IMR-90 (cell line): ENCODE measurements around the gene ANKRD45. TPM values are rescaled to one million over a fixed set of nuclear protein-coding genes. Genes with fewer than 3 reads are reported as not detected.

Experiments used
- ATAC-seq: fragments of 200-7000 bp; cut with Tn5 transposase; 2 replicates; pipeline ENCODE4 v1.9.1; 2020; ENCODE audit warnings: low read depth, mild to moderate bottlenecking, moderate library complexity
- BruUV-seq: library from RNA; stranded (reverse); fragments of 400-500 nt; replicated peaks from 2 replicates; lab custom pipeline; 2021; lab: Mats Ljungman, UMichigan
- CTCF ChIA-PET: fragments of 300-600 bp; formaldehyde crosslinking; extraction: SDS; loops from one replicate; lab custom pipeline; 2021; ENCODE audit warnings: antibody characterized with exemption; lab: Yijun Ruan, JAX
- POLR2A ChIA-PET: fragments of 300-600 bp; sonication (Branson Sonifier 250); formaldehyde crosslinking; loops from one replicate; lab custom pipeline; 2022; ENCODE audit warnings: antibody characterized with exemption; ENCODE audit not compliant: unreplicated experiment; lab: Charles Lee
- DNase-seq: peaks from one replicate; pipeline ENCODE4 v3.0.0; 2013
- H2AFZ ChIP-seq: replicated peaks from 2 replicates; pipeline ENCODE3; 2013; ENCODE audit warnings: low read length, mild to moderate bottlenecking; ENCODE audit not compliant: poor library complexity
- H2AK5ac ChIP-seq: 2 replicates; pipeline ENCODE4 v1.6.1; 2013; ENCODE audit warnings: low read depth, low read length, inconsistent platforms
- H2AK9ac ChIP-seq: replicated peaks from 2 replicates; pipeline ENCODE3; 2013; ENCODE audit warnings: mild to moderate bottlenecking, low read depth, low read length, moderate library complexity; ENCODE audit not compliant: poor library complexity
- H2BK120ac ChIP-seq: 2 replicates; pipeline ENCODE4 v1.6.1; 2013; ENCODE audit warnings: low read depth, low read length, inconsistent platforms
- H2BK15ac ChIP-seq: 3 replicates; pipeline ENCODE4 v1.6.1; 2013; ENCODE audit warnings: low read depth, low read length, inconsistent platforms
- H2BK20ac ChIP-seq: 2 replicates; pipeline ENCODE4 v1.6.1; 2013; ENCODE audit warnings: low read depth, mild to moderate bottlenecking, inconsistent platforms, low read length, moderate library complexity
- H2BK5ac ChIP-seq: 2 replicates; pipeline ENCODE4 v1.6.1; 2013; ENCODE audit warnings: mild to moderate bottlenecking, low read depth, low read length, inconsistent platforms; ENCODE audit not compliant: poor library complexity, severe bottlenecking
- H3K14ac ChIP-seq: replicated peaks from 2 replicates; pipeline ENCODE4 v1.6.1; 2013; ENCODE audit warnings: low read depth, low read length, inconsistent platforms
- H3K18ac ChIP-seq: 2 replicates; pipeline ENCODE4 v1.6.1; 2013; ENCODE audit warnings: low read depth, low read length, control low read depth
- H3K23ac ChIP-seq: 2 replicates; pipeline ENCODE4 v1.6.1; 2013; ENCODE audit warnings: low read depth, low read length, inconsistent platforms
- H3K27ac ChIP-seq: 2 replicates; pipeline ENCODE4 v1.5.1; 2013; ENCODE audit warnings: mild to moderate bottlenecking, control low read depth, low read length; ENCODE audit not compliant: insufficient read depth
- H3K27me3 ChIP-seq: 2 replicates; pipeline ENCODE4 v1.6.1; 2013; ENCODE audit warnings: low read length; ENCODE audit not compliant: control insufficient read depth, insufficient read depth
- H3K36me3 ChIP-seq: 2 replicates; pipeline ENCODE4 v1.6.1; 2013; ENCODE audit warnings: low read length, mixed read lengths; ENCODE audit not compliant: control insufficient read depth, insufficient read depth
- H3K4ac ChIP-seq: 2 replicates; pipeline ENCODE4 v1.6.1; 2013; ENCODE audit warnings: low read depth, low read length, inconsistent platforms
- H3K4me1 ChIP-seq: 2 replicates; pipeline ENCODE4 v1.6.1; 2013; ENCODE audit warnings: low read length, mixed read lengths; ENCODE audit not compliant: control insufficient read depth, insufficient read depth
- H3K4me2 ChIP-seq: 2 replicates; pipeline ENCODE4 v1.6.1; 2013; ENCODE audit warnings: low read depth, mild to moderate bottlenecking, control low read depth, low read length, moderate library complexity
- H3K4me3 ChIP-seq: 2 replicates; pipeline ENCODE4 v1.5.1; 2013; ENCODE audit warnings: low read depth, mild to moderate bottlenecking, control low read depth, low read length, moderate library complexity; ENCODE audit not compliant: insufficient read depth
- H3K56ac ChIP-seq: 2 replicates; pipeline ENCODE4 v1.6.1; 2013; ENCODE audit warnings: low read length, inconsistent platforms; ENCODE audit not compliant: insufficient read depth; ENCODE audit errors: extremely low read depth
- H3K79me1 ChIP-seq, 2 experiments: 2 replicates each; pipeline ENCODE4 v1.6.1; 2013; ENCODE audit warnings: low read length in 2 of 2, inconsistent platforms in 1 of 2, low read depth in 1 of 2
- H3K9ac ChIP-seq: 2 replicates; pipeline ENCODE4 v1.6.1; 2013; ENCODE audit warnings: low read depth, low read length, control low read depth
- H3K9me1 ChIP-seq: 2 replicates; pipeline ENCODE4 v1.6.1; 2013; ENCODE audit warnings: low read length, inconsistent platforms; ENCODE audit not compliant: insufficient read depth
- H3K9me3 ChIP-seq: 2 replicates; pipeline ENCODE4 v1.6.1; 2013; ENCODE audit warnings: low read length; ENCODE audit not compliant: control insufficient read depth, insufficient read depth
- H4K20me1 ChIP-seq: 2 replicates; pipeline ENCODE4 v1.6.1; 2013; ENCODE audit warnings: low read length, inconsistent platforms; ENCODE audit not compliant: insufficient read depth
- H4K5ac ChIP-seq: 2 replicates; pipeline ENCODE4 v1.6.1; 2013; ENCODE audit warnings: mild to moderate bottlenecking, low read depth, low read length, control low read depth
- H4K8ac ChIP-seq, 2 experiments: 2 replicates each; pipeline ENCODE4 v1.6.1; 2013; ENCODE audit warnings: low read depth in 2 of 2, low read length in 2 of 2, control low read depth in 1 of 2, inconsistent platforms in 1 of 2
- H4K91ac ChIP-seq: 2 replicates; pipeline ENCODE4 v1.6.1; 2013; ENCODE audit warnings: low read depth, low read length, inconsistent platforms; ENCODE audit not compliant: insufficient read depth
- BHLHE40 ChIP-seq: fragments of 150-350 bp; IDR thresholded peaks from 2 replicates; pipeline ENCODE4 v1.6.1; 2016; ENCODE audit warnings: mild to moderate bottlenecking, low read depth, low read length
- CTCF ChIP-seq: conservative IDR thresholded peaks from 2 replicates; pipeline ENCODE4 v1.5.1; 2012; ENCODE audit warnings: mild to moderate bottlenecking, low read depth, low read length, improper control_type of control experiment
- ELK1 ChIP-seq: fragments of 150-350 bp; IDR thresholded peaks from 2 replicates; pipeline ENCODE4 v1.6.1; 2016; ENCODE audit warnings: low read depth, mild to moderate bottlenecking, low read length, moderate library complexity, borderline replicate concordance
- FOS ChIP-seq: fragments of 150-350 bp; IDR thresholded peaks from 2 replicates; pipeline ENCODE4 v1.6.1; 2016; ENCODE audit warnings: low read depth, low read length
- MAZ ChIP-seq: IDR thresholded peaks from 2 replicates; pipeline ENCODE4 v1.6.1; 2012; ENCODE audit warnings: low read depth, mild to moderate bottlenecking, low read length, improper control_type of control experiment, moderate library complexity, borderline replicate concordance
- POLR2A ChIP-seq: IDR thresholded peaks from 2 replicates; pipeline ENCODE4 v1.6.1; 2012; ENCODE audit warnings: mild to moderate bottlenecking, low read depth, low read length
- RCOR1 ChIP-seq: IDR thresholded peaks from 2 replicates; pipeline ENCODE4 v1.6.1; 2012; ENCODE audit warnings: mild to moderate bottlenecking, low read length, improper control_type of control experiment; ENCODE audit not compliant: insufficient replicate concordance
- RFX5 ChIP-seq: IDR thresholded peaks from 2 replicates; pipeline ENCODE4 v1.8.0; 2012; ENCODE audit warnings: low read depth, mild to moderate bottlenecking, low read length, moderate library complexity
- whole genome bisulfite sequencing, 2 experiments: methylation state at CpG; one replicate each; pipeline versions ENCODE4 v1.1.5 to v1.1.7; 2013; ENCODE audit warnings: missing lambda C conversion rate in 2 of 2; ENCODE audit not compliant: insufficient read length in 1 of 2; ENCODE audit errors: extremely low coverage in 2 of 2; 5-methylcytosine and 5-hydroxymethylcytosine counted together
- dilution Hi-C: fragments of 300-500 bp; cut with HindIII; formaldehyde crosslinking; loops from one replicate; pipeline ENCODE4 v1.14.3; 2018; ENCODE audit warnings: low sequenced_read_pairs; ENCODE audit not compliant: unreplicated experiment
- in situ Hi-C: fragments of 300-500 bp; cut with MboI; formaldehyde crosslinking; loops from 3 replicates; pipeline ENCODE4 v1.14.3; 2019; ENCODE audit warnings: low sequenced_read_pairs, inconsistent platforms, mixed read lengths
- intact Hi-C: fragments of 100-400 bp; cut with micrococcal nuclease; formaldehyde crosslinking; loops from 2 replicates; pipeline ENCODE4 v1.10.0; 2022
- polyA plus RNA-seq, 3 experiments: library from polyadenylated mRNA; depleted of rRNA; stranded (reverse); fragments of >200 nt; gene quantifications; 2 replicates each; pipeline ENCODE4 v1.2.3, GENCODE V29; 2012; ENCODE audit warnings: low replicate concordance in 1 of 3
- total RNA-seq: library from RNA; depleted of rRNA; stranded (reverse); fragments of >200 nt; gene quantifications from 2 replicates; pipeline ENCODE4 v1.2.3, GENCODE V29; 2012

Gene ANKRD45
- total and polyA plus RNA-seq, 2 of the 4 experiments (the other 2 are of a cell fraction), result under 0.01 TPM; not detected in 1

GRCh38 chr1:173715538-173715844 is 45.8 kb upstream of the ANKRD45 start:
- intact Hi-C loops, result loop anchor here (1.0 to 10.0 kb wide), 3 partner anchors 284 to 971 kb away; no protein-coding TSS in a partner anchor
- Histone ChIP-seq H3K4ac (peak overlapping the region; percentile 68), H4K20me1 (no peaks in the 10 kb centered on the region; the same call in 1 of the 2 replicates), H4K8ac (peak overlapping the region; percentile 41 to 100; a peak in 2 of 4 replicates), H3K4me3 (peak overlapping the region; percentile 76), H3K27me3 (peaks cover 3% of the 10 kb centered on the region; the same call in 1 of the 2 replicates), H3K9me1 (peaks cover 5% of the 10 kb centered on the region; the same call in 1 of the 2 replicates), H2BK20ac (no peak overlapping the region), H3K9me3 (no peaks in the 10 kb centered on the region), H3K56ac (peak overlapping the region; percentile 45), H2BK120ac (no peak overlapping the region), H2BK5ac (peak overlapping the region; percentile 63), H2BK15ac (0 out of 3 replicates have a peak overlapping the region, but pooled peaks have one; percentile 16), H2AK9ac (peak overlapping the region; percentile 66), H3K36me3 (no peaks in the 10 kb centered on the region), H3K4me1 (no peaks in the 10 kb centered on the region), H3K79me1 (peaks cover 8 to 21% of the 10 kb centered on the region in 2 experiments; a peak in 2 of 4 replicates), H3K23ac (peak overlapping the region; percentile 88), H2AK5ac (no peak overlapping the region), H3K14ac (peak overlapping the region; percentile 56), H4K91ac (peak overlapping the region; percentile 17), H3K27ac (peak overlapping the region; percentile 85), H3K9ac (peak overlapping the region; percentile 88), H3K18ac (peak overlapping the region; percentile 25), H4K5ac (peak overlapping the region; percentile 61; the same call in 1 of the 2 replicates), H2AFZ (peak overlapping the region; percentile 95), H3K4me2 (peak overlapping the region; percentile 81)
- dilution Hi-C loops, result no loop called here
- no peak for ATAC-seq
- in situ Hi-C loops, result no loop called here
- no peak for DNase-seq
- no peak for TF ChIP-seq CTCF
- no peak for TF ChIP-seq BHLHE40
- no peak for TF ChIP-seq FOS
- no peak for TF ChIP-seq RCOR1
- no peak for TF ChIP-seq POLR2A
- no peak for TF ChIP-seq RFX5
- TF ChIP-seq MAZ, result no peak
- no peak for TF ChIP-seq ELK1
- WGBS, 2 experiments, result no CpG with 5 or more reads among the region's 8 CpGs
- ChIA-PET CTCF (interaction anchor here (0.5 kb wide), 1 partner anchor 450 kb away, joined by 7 read pairs; no protein-coding TSS in a partner anchor), POLR2A (interaction anchor here (1.2 kb wide), 1 partner anchor 239 kb away, joined by 3 read pairs; no protein-coding TSS in a partner anchor)
- no TSS peak for BruUV-seq
